OCI-LY7 (cell line): Measurements from ENCODE around the gene RAET1L. TPM values are rescaled to one million over a fixed set of nuclear protein-coding genes. Genes with fewer than 3 reads are reported as not detected.

Experiments
- BruUV-seq: library from RNA; stranded (reverse); fragments of 400-500 nt; replicated peaks from 2 replicates; lab custom pipeline; 2021; lab: Mats Ljungman, UMichigan
- CTCF ChIA-PET: fragments of 300-600 bp; sonication (Branson Sonifier 250); formaldehyde crosslinking; loops from one replicate; lab custom pipeline; 2022; ENCODE audit warnings: antibody characterized with exemption; ENCODE audit not compliant: unreplicated experiment; lab: Charles Lee
- POLR2A ChIA-PET: fragments of 300-600 bp; sonication (Branson Sonifier 250); formaldehyde crosslinking; loops from one replicate; lab custom pipeline; 2022; ENCODE audit warnings: antibody characterized with exemption; lab: Charles Lee
- DNase-seq: peaks from one replicate; pipeline ENCODE4 v3.0.0-alpha.2; 2015; ENCODE audit warnings: low spot score
- H2AFZ ChIP-seq: fragments of 200-600 bp; sonication (generic), shearing (Covaris generic); 2 replicates; pipeline ENCODE4 v1.6.1; 2014; ENCODE audit warnings: mild to moderate bottlenecking, antibody characterized with exemption, low read length, moderate library complexity
- H3K27ac ChIP-seq: fragments of 200-600 bp; sonication (generic); 2 replicates; pipeline ENCODE4 v1.5.1; 2014; ENCODE audit warnings: mixed run types, low read depth, mild to moderate bottlenecking, moderate library complexity, low read length, inconsistent platforms; ENCODE audit not compliant: poor library complexity, severe bottlenecking
- H3K36me3 ChIP-seq: fragments of 200-600 bp; sonication (generic); 2 replicates; pipeline ENCODE4 v1.6.1; 2014; ENCODE audit warnings: mild to moderate bottlenecking, antibody characterized with exemption, low read length, moderate library complexity, mixed read lengths; ENCODE audit not compliant: insufficient read depth
- H3K4me1 ChIP-seq: fragments of 200-600 bp; sonication (generic); 2 replicates; pipeline ENCODE4 v1.5.1; 2014; ENCODE audit warnings: mild to moderate bottlenecking, low read length; ENCODE audit not compliant: insufficient read depth, poor library complexity, severe bottlenecking
- H3K4me2 ChIP-seq: fragments of 200-600 bp; sonication (generic); 2 replicates; pipeline ENCODE4 v1.6.1; 2014; ENCODE audit warnings: mild to moderate bottlenecking, low read length
- H3K4me3 ChIP-seq: fragments of 200-600 bp; sonication (generic); 2 replicates; pipeline ENCODE4 v1.5.1; 2014; ENCODE audit warnings: mild to moderate bottlenecking, low read depth, low read length; ENCODE audit not compliant: poor library complexity, severe bottlenecking
- H3K79me2 ChIP-seq: fragments of 200-600 bp; sonication (generic); 2 replicates; pipeline ENCODE4 v1.6.1; 2016; ENCODE audit warnings: low read depth, mild to moderate bottlenecking, low read length, moderate library complexity, mixed read lengths; ENCODE audit not compliant: insufficient read depth
- H3K9me2 ChIP-seq: fragments of 200-600 bp; sonication (generic); 2 replicates; pipeline ENCODE4 v1.6.1; 2016; ENCODE audit warnings: mild to moderate bottlenecking, low read length, mixed read lengths; ENCODE audit not compliant: insufficient read depth
- H3K9me3 ChIP-seq: fragments of 200-600 bp; sonication (generic); 2 replicates; pipeline ENCODE4 v1.6.1; 2014; ENCODE audit warnings: mild to moderate bottlenecking, mixed run types, low read length, mixed read lengths
- H4K20me1 ChIP-seq: fragments of 200-600 bp; sonication (generic); 2 replicates; pipeline ENCODE4 v1.6.1; 2014; ENCODE audit warnings: mild to moderate bottlenecking, antibody characterized with exemption, low read length, moderate library complexity, mixed read lengths; ENCODE audit not compliant: insufficient read depth
- EZH2phosphoT487 ChIP-seq: fragments of 200-600 bp; sonication (generic); IDR thresholded peaks from 2 replicates; pipeline ENCODE4 v1.6.1; 2018; ENCODE audit warnings: low read depth, borderline replicate concordance, mild to moderate bottlenecking, mixed run types, antibody characterized with exemption, low read length, moderate library complexity, mixed read lengths
- intact Hi-C: fragments of 100-400 bp; cut with micrococcal nuclease; formaldehyde crosslinking; loops from one replicate; pipeline ENCODE4 v1.10.0; 2022; ENCODE audit not compliant: unreplicated experiment
- total RNA-seq, 2 experiments: library from RNA; depleted of rRNA in 1 of 2; stranded (reverse); fragments of >200 nt in 1 of 2; shearing (Covaris generic) in 1 of 2; gene quantifications; 2 replicates each; pipeline ENCODE4 v1.2.3, GENCODE V29; 2014 to 2022
- TF ChIP-seq, protein P1 (sequence below): fragments of 200-600 bp; sonication (generic); conservative IDR thresholded peaks from 2 replicates; pipeline ENCODE4 v1.5.1; 2014; ENCODE audit warnings: mild to moderate bottlenecking, antibody characterized with exemption, low read length, moderate library complexity, mixed read lengths

The RAET1L gene
- total RNA-seq, 2 experiments from 2014 or later, result not detected

- CTCF ChIA-PET, result interaction anchor here (1.2 kb wide), 1 partner anchor 10 kb away, joined by 3 read pairs; no protein-coding TSS in a partner anchor
- Histone ChIP-seq H2AFZ (no peak overlapping the region), H3K4me2 (no peak overlapping the region), H3K79me2 (no peaks in the 10 kb centered on the region), H3K4me1 (peaks cover 7% of the 10 kb centered on the region), H3K4me3 (no peak overlapping the region), H3K36me3 (no peaks in the 10 kb centered on the region), H3K9me3 (no peaks in the 10 kb centered on the region), H3K9me2 (no peaks in the 10 kb centered on the region), H3K27ac (no peak overlapping the region), H4K20me1 (no peaks in the 10 kb centered on the region)
- no peak for TF ChIP-seq EZH2phosphoT487
- POLR2A ChIA-PET, result no interaction called here
- no peak for DNase-seq
- intact Hi-C loops, result no loop called here
- no TSS peak for BruUV-seq
Measured at GRCh38 chr6:150043096-150043495, 17.8 kb upstream of the RAET1L start.

DNA sequence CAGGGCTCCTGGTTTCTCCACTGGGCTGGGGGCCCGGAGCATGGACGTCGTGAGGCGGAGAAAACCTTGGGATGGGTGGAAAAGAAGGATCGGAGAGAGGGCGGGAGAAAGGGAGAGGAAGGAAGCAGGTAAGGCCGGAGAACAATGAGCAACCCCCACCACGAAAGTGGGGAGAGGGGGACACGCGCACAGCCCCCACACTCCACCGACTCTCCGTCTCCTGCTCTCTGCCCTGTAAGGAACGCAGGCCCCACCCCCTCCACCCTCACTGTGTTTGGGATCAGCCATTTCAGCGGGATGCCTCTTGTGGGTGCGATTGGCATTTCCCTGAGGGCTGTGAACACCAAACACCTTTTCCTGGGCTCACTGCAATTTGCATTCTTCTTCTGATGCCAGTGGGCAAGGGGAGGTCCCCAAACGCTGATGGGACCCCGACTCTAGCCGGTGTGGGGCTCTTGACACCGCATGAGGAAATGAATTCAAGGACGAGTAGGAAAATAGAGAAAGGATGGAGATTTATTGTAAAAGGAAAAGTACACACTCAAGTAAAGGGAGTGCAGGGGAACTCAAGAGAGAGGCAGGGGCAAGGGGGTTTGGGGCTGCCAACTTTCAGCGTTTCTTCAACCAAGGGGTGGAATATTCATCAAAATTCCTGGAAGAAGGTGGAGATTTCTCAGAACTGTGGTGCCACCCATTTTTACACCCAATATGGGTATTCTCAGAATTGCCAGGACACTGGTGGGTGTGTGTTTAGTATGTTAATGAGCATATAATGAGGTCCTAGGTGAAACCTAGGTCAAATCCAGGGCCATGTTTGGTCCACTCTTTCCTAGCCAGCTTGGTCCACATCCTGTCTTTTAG lies 13.1 kb upstream of the RAET1L start:
- Histone ChIP-seq H3K9me2 (no peaks in the 10 kb centered on the region), H3K79me2 (no peaks in the 10 kb centered on the region), H2AFZ (no peak overlapping the region), H3K36me3 (no peaks in the 10 kb centered on the region), H3K4me3 (no peak overlapping the region), H3K4me2 (no peak overlapping the region), H3K27ac (no peak overlapping the region), H3K9me3 (no peaks in the 10 kb centered on the region), H4K20me1 (no peaks in the 10 kb centered on the region), H3K4me1 (no peaks in the 10 kb centered on the region)
- DNase-seq, result no peak
- CTCF ChIA-PET, result no interaction called here
- POLR2A ChIA-PET, result no interaction called here
- no TSS peak for BruUV-seq
- TF ChIP-seq, protein P1, sequence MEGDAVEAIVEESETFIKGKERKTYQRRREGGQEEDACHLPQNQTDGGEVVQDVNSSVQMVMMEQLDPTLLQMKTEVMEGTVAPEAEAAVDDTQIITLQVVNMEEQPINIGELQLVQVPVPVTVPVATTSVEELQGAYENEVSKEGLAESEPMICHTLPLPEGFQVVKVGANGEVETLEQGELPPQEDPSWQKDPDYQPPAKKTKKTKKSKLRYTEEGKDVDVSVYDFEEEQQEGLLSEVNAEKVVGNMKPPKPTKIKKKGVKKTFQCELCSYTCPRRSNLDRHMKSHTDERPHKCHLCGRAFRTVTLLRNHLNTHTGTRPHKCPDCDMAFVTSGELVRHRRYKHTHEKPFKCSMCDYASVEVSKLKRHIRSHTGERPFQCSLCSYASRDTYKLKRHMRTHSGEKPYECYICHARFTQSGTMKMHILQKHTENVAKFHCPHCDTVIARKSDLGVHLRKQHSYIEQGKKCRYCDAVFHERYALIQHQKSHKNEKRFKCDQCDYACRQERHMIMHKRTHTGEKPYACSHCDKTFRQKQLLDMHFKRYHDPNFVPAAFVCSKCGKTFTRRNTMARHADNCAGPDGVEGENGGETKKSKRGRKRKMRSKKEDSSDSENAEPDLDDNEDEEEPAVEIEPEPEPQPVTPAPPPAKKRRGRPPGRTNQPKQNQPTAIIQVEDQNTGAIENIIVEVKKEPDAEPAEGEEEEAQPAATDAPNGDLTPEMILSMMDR, result no peak
- no peak for TF ChIP-seq EZH2phosphoT487
- intact Hi-C loops, result no loop called here

GRCh38 chr6:150037526-150038201 lies 12.3 kb upstream of the RAET1L start:
- Histone ChIP-seq H3K36me3 (no peaks in the 10 kb centered on the region), H3K9me3 (no peaks in the 10 kb centered on the region), H3K9me2 (no peaks in the 10 kb centered on the region), H3K27ac (no peak overlapping the region), H3K4me1 (no peaks in the 10 kb centered on the region), H2AFZ (no peak overlapping the region), H3K79me2 (no peaks in the 10 kb centered on the region), H3K4me2 (no peak overlapping the region), H4K20me1 (no peaks in the 10 kb centered on the region), H3K4me3 (no peak overlapping the region)
- DNase-seq, result no peak
- ChIA-PET CTCF (no interaction called here), POLR2A (interaction anchor here (0.6 kb wide), 1 partner anchor 490 kb away, joined by 3 read pairs; no protein-coding TSS in a partner anchor)
- intact Hi-C loops, result no loop called here
- no TSS peak for BruUV-seq
- TF ChIP-seq EZH2phosphoT487, result no peak
- TF ChIP-seq, protein P1, result no peak
